MCF 10A (cell line): ENCODE measurements around the gene HINT3. TPM values are rescaled to one million over a fixed set of nuclear protein-coding genes. Genes with fewer than 3 reads are reported as not detected.
A peak's percentile ranks its signal among the peaks of the same experiment; 100 is the strongest.

Experiments used
- BruUV-seq: library from RNA; stranded (reverse); fragments of 400-500 nt; replicated peaks from 2 replicates; lab custom pipeline; 2021; lab: Mats Ljungman, UMichigan
- CTCF ChIA-PET: fragments of 300-600 bp; sonication (Branson Sonifier 250); formaldehyde crosslinking; extraction: SDS; loops from one replicate; lab custom pipeline; 2021; ENCODE audit warnings: antibody characterized with exemption, inconsistent platforms; lab: Yijun Ruan, JAX
- POLR2A ChIA-PET: fragments of 300-600, 350-650 bp; sonication (Branson Sonifier 250); formaldehyde crosslinking; extraction: SDS; loops from one replicate; lab custom pipeline; 2020; ENCODE audit warnings: antibody characterized with exemption, inconsistent platforms; lab: Yijun Ruan, JAX
- DNase-seq: peaks from one replicate; pipeline ENCODE4 v3.0.0-alpha.2; 2018; ENCODE audit not compliant: unreplicated experiment
- H3K27ac Mint-ChIP-seq: one replicate; pipeline ENCODE4 v1.8.0; 2022; ENCODE audit warnings: mild to moderate bottlenecking, low read depth, mixed read lengths; ENCODE audit not compliant: unreplicated experiment
- H3K27me3 Mint-ChIP-seq: one replicate; pipeline ENCODE4 v1.8.0; 2022; ENCODE audit warnings: mixed read lengths; ENCODE audit not compliant: insufficient read depth, unreplicated experiment
- H3K36me3 Mint-ChIP-seq: one replicate; pipeline ENCODE4 v1.8.0; 2022; ENCODE audit warnings: mild to moderate bottlenecking, moderate library complexity, mixed read lengths; ENCODE audit not compliant: insufficient read depth, unreplicated experiment
- H3K4me1 Mint-ChIP-seq: one replicate; pipeline ENCODE4 v1.8.0; 2022; ENCODE audit warnings: mixed read lengths; ENCODE audit not compliant: insufficient read depth, unreplicated experiment
- H3K4me3 Mint-ChIP-seq: one replicate; pipeline ENCODE4 v1.8.0; 2022; ENCODE audit warnings: mild to moderate bottlenecking, moderate library complexity, mixed read lengths; ENCODE audit not compliant: unreplicated experiment
- H3K9me3 Mint-ChIP-seq: one replicate; pipeline ENCODE4 v1.8.0; 2022; ENCODE audit warnings: mixed read lengths; ENCODE audit not compliant: unreplicated experiment
- intact Hi-C: fragments of 100-400 bp; cut with micrococcal nuclease; formaldehyde crosslinking; loops from 2 replicates; pipeline ENCODE4 v1.14.1; 2022
- total RNA-seq: library from RNA; stranded (reverse); gene quantifications from 2 replicates; pipeline ENCODE4 v1.2.3, GENCODE V29; 2022
- TF ChIP-seq, protein P1 (sequence below): fragments of 200-600 bp; IDR thresholded peaks from one replicate; pipeline ENCODE4 v1.8.0; 2022; ENCODE audit warnings: antibody characterized with exemption, mild to moderate bottlenecking; ENCODE audit not compliant: unreplicated experiment

The HINT3 gene
- total RNA-seq, 1 experiment from 2014 or later, result 17.9 TPM

GRCh38 chr6:125985522-125985921, 29.0 kb downstream of the HINT3 start:
- Mint-ChIP-seq H3K36me3 (no peaks in the 10 kb centered on the region), H3K27ac (no peak overlapping the region), H3K4me1 (no peaks in the 10 kb centered on the region), H3K27me3 (no peaks in the 10 kb centered on the region), H3K9me3 (no peaks in the 10 kb centered on the region), H3K4me3 (no peak overlapping the region)
- ChIA-PET POLR2A (interaction anchor here (1.1 to 4.0 kb wide), 15 partner anchors 11 to 196 kb away, joined by 3 to 36 read pairs (median 6); partner anchors contain the start of genes HINT3 and NCOA7), CTCF (interaction anchor here (0.6 to 5.5 kb wide), 9 partner anchors 10 to 359 kb away, joined by 3 to 35 read pairs (median 8); partner anchors contain the start of gene NCOA7)
- TF ChIP-seq, protein P1, sequence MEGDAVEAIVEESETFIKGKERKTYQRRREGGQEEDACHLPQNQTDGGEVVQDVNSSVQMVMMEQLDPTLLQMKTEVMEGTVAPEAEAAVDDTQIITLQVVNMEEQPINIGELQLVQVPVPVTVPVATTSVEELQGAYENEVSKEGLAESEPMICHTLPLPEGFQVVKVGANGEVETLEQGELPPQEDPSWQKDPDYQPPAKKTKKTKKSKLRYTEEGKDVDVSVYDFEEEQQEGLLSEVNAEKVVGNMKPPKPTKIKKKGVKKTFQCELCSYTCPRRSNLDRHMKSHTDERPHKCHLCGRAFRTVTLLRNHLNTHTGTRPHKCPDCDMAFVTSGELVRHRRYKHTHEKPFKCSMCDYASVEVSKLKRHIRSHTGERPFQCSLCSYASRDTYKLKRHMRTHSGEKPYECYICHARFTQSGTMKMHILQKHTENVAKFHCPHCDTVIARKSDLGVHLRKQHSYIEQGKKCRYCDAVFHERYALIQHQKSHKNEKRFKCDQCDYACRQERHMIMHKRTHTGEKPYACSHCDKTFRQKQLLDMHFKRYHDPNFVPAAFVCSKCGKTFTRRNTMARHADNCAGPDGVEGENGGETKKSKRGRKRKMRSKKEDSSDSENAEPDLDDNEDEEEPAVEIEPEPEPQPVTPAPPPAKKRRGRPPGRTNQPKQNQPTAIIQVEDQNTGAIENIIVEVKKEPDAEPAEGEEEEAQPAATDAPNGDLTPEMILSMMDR, result no peak
- intact Hi-C loops, result no loop called here
- no TSS peak for BruUV-seq
- no peak for DNase-seq

DNA sequence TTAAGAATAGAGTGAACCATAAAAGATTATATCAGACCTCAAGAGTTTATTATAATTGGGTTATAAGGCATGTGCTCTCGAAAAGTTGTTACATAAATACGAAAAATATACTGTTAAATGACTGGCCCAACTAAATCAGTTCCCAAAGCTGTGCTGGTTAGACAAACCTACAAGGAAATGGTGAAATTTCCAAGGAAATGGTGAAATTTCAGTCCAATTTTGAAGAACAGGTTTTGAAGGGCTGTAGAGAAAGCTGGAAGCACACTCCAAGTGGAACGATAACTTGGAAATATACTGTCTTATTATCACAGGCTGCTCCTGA, 29.4 kb downstream of the HINT3 start:
- Mint-ChIP-seq H3K27me3 (no peaks in the 10 kb centered on the region), H3K27ac (no peak overlapping the region), H3K4me3 (no peak overlapping the region), H3K36me3 (no peaks in the 10 kb centered on the region), H3K9me3 (no peaks in the 10 kb centered on the region), H3K4me1 (no peaks in the 10 kb centered on the region)
- intact Hi-C loops, result no loop called here
- POLR2A ChIA-PET, result interaction anchor here (0.7 to 4.0 kb wide), 33 partner anchors 8 to 1281 kb away, joined by 3 to 36 read pairs (median 5); partner anchors contain the start of genes HDDC2, HINT3, NCOA7 and RNF146
- BruUV-seq, result no TSS peak
- CTCF ChIA-PET, result interaction anchor here (0.6 to 5.5 kb wide), 12 partner anchors 10 to 1534 kb away, joined by 3 to 35 read pairs (median 4); partner anchors contain the start of gene NCOA7
- TF ChIP-seq, protein P1, result no peak
- DNase-seq, result no peak

DNA sequence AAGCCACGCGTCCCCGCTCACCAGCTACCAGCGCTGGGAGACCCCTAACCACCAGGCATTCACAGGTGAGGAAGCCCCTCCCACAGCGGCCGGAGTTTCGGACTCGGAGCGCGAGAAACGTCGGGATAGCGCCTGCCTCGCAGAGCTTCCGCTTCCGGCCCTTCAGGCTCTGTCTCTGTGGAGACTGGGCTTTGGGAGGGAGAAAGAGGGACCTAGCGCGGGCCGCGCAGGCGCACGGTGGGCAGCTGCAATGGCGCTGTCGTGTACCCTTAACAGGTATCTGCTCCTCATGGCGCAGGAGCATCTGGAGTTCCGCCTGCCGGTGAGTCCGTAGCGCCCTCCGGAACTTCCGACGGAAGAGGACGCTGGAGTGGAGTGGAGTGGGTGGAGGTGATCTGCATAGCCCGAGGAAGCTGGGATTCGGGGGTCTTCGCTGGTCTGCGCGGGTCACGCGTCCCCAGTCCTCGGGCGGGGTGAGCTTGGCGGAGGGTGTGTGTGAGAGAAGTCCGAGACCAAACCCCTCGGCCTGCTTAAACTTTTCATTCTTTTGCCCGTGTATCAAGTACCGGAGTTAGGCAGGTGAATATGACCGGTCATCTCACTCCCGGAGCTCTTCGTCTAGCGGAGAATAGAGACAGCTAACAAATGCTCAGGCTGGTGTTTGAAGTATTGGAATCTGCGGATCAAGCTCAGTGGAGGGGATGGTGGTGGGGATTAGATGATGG, 29.9 kb downstream of the HINT3 start, which contains the start of gene TRMT11:
Gene TRMT11 (plus strand): TSS at position 240 of the 725 bp plus-strand sequence. CDS start 11 bp downstream, at position 251.
- ChIA-PET CTCF (interaction anchor here (0.6 to 5.5 kb wide), 17 partner anchors 9 to 1534 kb away, joined by 3 to 35 read pairs (median 4); partner anchors contain the start of genes HINT3 and NCOA7), POLR2A (interaction anchor here (0.5 to 4.0 kb wide), 40 partner anchors 8 to 1280 kb away, joined by 3 to 36 read pairs (median 4); partner anchors contain the start of genes HDDC2, HINT3, NCOA7 and RNF146)
- TF ChIP-seq, protein P1, result no peak
- Mint-ChIP-seq H3K9me3 (no peaks in the 10 kb centered on the region), H3K4me1 (no peaks in the 10 kb centered on the region), H3K27me3 (no peaks in the 10 kb centered on the region), H3K27ac (no peak within 1 kb of the TSS), H3K4me3 (no peak within 1 kb of the TSS), H3K36me3 (no peaks in the 10 kb centered on the region)
- no TSS peak for BruUV-seq
- peak; percentile 92 for DNase-seq
- intact Hi-C loops, result no loop called here

DNA sequence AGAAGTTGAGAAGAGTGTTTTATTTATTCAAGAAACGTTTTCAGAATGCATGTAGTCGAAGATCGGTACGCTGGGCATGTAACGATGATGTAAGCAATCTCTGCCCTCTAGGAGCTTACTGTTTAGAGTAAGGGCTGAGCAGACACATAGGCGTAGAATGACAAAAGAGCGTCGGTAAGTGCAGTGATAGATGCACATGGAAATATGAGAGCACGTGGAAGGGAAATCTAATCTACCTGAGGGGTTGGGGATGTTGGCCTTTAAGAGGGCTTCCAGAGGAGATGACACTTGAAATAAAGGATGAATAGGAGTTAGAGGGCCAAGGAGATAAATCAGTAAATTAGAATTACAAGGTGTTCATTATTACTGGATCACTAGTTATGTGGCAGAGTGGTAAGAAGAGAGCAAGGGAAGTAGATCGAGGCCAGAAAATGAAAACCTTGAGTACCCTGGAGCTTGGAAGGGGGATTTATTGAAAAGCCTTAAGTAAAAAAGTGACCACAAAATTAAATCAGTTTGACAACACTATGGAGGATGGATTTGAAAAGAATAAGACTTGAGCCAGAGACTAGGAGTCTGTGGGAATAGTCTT, 30.6 kb downstream of the HINT3 start:
- no peaks in the 10 kb centered on the region for H3K4me1 Mint-ChIP-seq
- POLR2A ChIA-PET, result interaction anchor here (0.5 to 4.0 kb wide), 34 partner anchors 9 to 1280 kb away, joined by 3 to 36 read pairs (median 4); partner anchors contain the start of genes HDDC2, HINT3, NCOA7 and RNF146
- no peak overlapping the region for H3K4me3 Mint-ChIP-seq
- no peak overlapping the region for H3K27ac Mint-ChIP-seq
- TSS peak; percentile 67 for BruUV-seq
- no peaks in the 10 kb centered on the region for H3K27me3 Mint-ChIP-seq
- peak; percentile 49 for DNase-seq
- H3K36me3 Mint-ChIP-seq, result no peaks in the 10 kb centered on the region
- TF ChIP-seq, protein P1, result no peak
- intact Hi-C loops, result no loop called here
- CTCF ChIA-PET, result interaction anchor here (0.6 to 5.5 kb wide), 12 partner anchors 8 to 652 kb away, joined by 3 to 35 read pairs (median 4); partner anchors contain the start of genes HINT3 and NCOA7
- H3K9me3 Mint-ChIP-seq, result no peaks in the 10 kb centered on the region
